ENCODE results near the gene EMX1.
"Not testable (repeated sequence)": the region's sequence is repeated elsewhere in the genome, so short reads cannot be mapped to it uniquely, and the experiment has no call there.

EMX1 gene

DNA sequence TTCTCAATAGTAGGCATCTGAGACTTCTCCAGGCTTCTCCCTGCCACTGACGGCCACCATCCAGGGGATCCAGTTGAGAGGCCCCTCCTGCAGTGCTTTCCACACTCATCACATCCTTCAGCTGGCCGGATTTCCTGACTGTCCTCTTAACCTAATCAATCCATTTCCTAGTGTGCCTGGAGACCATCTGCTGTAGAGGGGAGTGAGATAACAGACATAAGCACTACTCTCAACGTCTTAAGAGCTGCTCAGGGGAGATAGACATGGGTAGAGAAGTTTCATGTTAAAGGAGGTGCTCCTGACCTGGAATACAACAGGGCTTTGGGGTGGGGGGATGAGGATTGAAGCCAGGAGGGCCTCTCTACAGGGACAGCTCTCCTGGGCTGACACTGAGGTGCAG lies 15.9 kb upstream of the EMX1 start:
- Histone ChIP-seq H3K4me3 (ENCODE audit: extremely low read depth, insufficient read depth, low read length, poor library complexity, severe bottlenecking) (no peak overlapping the region), H3K4me1 (ENCODE audit: control insufficient read depth, insufficient read depth, low read length, poor library complexity, severe bottlenecking) (peaks cover 19% of the 10 kb centered on the region), H3K36me3 (ENCODE audit: control insufficient read depth, insufficient read depth, low read length) (no peaks in the 10 kb centered on the region), H3K27ac (ENCODE audit: low read depth, low read length, severe bottlenecking) (no peak overlapping the region), H3K9me3 (ENCODE audit: control insufficient read depth, low read length) (peaks cover 6% of the 10 kb centered on the region)
- 29% methylated on average over 1 of the region's 3 CpGs for WGBS, 2 experiments (ENCODE audit: insufficient coverage in 2 of 2)

DNA sequence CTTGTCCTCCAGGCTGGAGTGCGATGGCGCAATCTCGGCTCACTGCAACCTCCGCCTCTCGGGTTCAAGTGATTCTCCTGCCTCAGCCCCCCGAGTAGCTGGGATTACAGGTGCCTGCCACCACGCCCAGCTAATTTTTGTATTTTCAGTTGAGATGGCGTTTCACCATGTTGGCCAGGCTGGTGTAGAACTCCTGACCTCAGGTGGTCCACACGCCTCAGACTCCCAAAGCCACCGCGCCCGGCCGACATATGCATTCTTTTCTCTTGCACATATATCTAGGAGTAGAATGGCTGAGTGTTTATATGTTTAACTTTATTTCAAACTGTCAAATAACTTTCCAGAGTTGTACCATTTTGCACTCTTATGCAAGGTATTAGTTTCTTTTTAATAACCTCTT lies 9.9 kb upstream of the EMX1 start:
- H3K4me3 ChIP-seq (ENCODE audit: extremely low read depth, insufficient read depth, low read length, poor library complexity, severe bottlenecking): not testable (repeated sequence)
- 88 to 95% methylated on average over 8 of the region's 13 CpGs for WGBS, 2 experiments (ENCODE audit: insufficient coverage in 2 of 2)

DNA sequence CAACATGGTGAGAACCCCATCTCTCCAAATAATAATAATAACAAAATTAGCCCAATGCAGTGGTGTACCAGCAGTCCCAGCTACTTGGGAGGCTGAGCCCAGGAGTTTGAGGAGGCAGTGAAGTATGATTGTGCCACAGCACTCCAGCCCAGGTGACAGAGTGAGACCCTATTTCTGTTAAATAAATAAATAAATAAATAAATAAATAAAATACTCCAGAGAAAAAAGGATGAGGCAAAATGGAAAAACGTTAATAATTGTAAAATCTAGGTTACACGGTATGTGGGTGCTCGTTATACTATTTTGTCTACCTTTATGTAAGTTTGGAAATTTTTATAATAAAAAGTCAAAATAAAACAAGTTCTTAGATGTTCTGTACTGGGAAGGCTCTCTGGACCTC lies 8.6 kb upstream of the EMX1 start:
- whole genome bisulfite sequencing, 2 experiments (ENCODE audit: insufficient coverage in 2 of 2): no CpG with 5 or more reads among the region's 3 CpGs
- Histone ChIP-seq H3K4me1 (ENCODE audit: control insufficient read depth, insufficient read depth, low read length, poor library complexity, severe bottlenecking) (no peaks in the 10 kb centered on the region), H3K36me3 (ENCODE audit: control insufficient read depth, insufficient read depth, low read length) (no peaks in the 10 kb centered on the region), H3K4me3 (ENCODE audit: extremely low read depth, insufficient read depth, low read length, poor library complexity, severe bottlenecking) (no peak overlapping the region), H3K9me3 (ENCODE audit: control insufficient read depth, low read length) (peaks cover 7% of the 10 kb centered on the region), H3K27ac (ENCODE audit: low read depth, low read length, severe bottlenecking) (no peak overlapping the region)

More for the DNA sequence above, 9.9 kb upstream of the EMX1 start:
- not testable (repeated sequence) for H3K4me1 ChIP-seq (ENCODE audit: control insufficient read depth, insufficient read depth, low read length, poor library complexity, severe bottlenecking); H3K36me3 ChIP-seq (ENCODE audit: control insufficient read depth, insufficient read depth, low read length); H3K9me3 ChIP-seq (ENCODE audit: control insufficient read depth, low read length); H3K27ac ChIP-seq (ENCODE audit: low read depth, low read length, severe bottlenecking)

DNA sequence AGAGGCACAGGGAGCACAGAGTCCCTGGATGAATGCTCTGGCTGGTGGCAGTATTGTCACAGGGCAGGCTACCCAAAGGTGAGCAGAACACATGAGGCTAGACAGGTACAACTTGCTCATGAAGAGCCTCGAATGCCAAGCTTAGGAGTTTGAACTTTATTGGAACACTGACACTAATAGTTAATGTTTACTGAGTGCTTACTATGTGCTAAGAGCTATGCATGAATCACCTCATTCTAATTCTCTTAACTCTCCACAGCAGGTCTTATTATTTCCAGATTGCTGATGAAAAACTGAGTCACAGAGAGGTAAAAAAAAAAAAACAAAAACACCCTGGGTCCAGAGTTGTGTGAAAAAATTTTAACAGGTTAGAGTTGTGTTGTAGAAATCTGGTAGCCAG lies 6.1 kb upstream of the EMX1 start:
- no peaks in the 10 kb centered on the region for H3K36me3 ChIP-seq (ENCODE audit: control insufficient read depth, insufficient read depth, low read length)
- H3K4me3 ChIP-seq (ENCODE audit: extremely low read depth, insufficient read depth, low read length, poor library complexity, severe bottlenecking): no peak overlapping the region
- no peak overlapping the region for H3K27ac ChIP-seq (ENCODE audit: low read depth, low read length, severe bottlenecking)
- 50% methylated on average over 1 of the region's 1 CpG for WGBS, 2 experiments (ENCODE audit: insufficient coverage in 2 of 2)
- H3K9me3 ChIP-seq (ENCODE audit: control insufficient read depth, low read length): peaks cover 4% of the 10 kb centered on the region
- H3K4me1 ChIP-seq (ENCODE audit: control insufficient read depth, insufficient read depth, low read length, poor library complexity, severe bottlenecking): no peaks in the 10 kb centered on the region

DNA sequence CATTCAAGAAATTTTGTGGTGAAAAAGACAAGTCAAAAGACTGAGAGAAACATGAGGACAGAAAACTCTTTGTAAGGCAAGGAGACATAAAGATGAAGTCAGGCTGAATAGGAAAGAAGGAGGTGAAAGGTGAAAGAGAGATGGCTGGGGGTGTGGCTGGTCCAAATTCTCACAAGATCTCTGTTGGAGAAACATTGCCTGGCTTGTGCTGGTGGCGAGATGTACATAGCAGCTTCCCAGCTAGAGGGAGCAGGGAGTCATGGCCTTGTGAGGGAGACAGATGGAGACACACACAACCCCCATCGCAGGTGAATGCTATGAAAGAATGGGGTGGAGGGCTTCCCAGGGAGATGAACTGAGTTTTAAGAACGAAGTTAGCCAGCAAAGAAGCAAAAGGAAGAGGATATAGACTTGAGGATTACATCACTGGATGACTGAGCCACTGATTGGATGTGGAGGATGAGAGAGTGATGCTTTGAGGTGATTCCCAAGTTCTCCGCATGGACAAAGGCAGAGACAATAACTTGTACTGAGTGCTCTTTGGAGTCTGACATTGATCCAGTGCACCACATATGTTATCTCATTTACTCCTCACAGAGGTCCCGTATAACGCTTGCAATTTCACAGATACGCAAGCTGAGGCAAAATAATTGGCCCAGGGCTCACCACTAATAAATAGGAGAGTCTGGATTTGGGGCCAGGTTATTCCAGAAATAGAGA lies 3.7 kb upstream of the EMX1 start:
- H3K4me3 ChIP-seq (ENCODE audit: extremely low read depth, insufficient read depth, low read length, poor library complexity, severe bottlenecking): no peak overlapping the region
- WGBS, 2 experiments (ENCODE audit: insufficient coverage in 2 of 2): 28 to 32% methylated on average over 6 to 7 of the region's 7 CpGs
- H3K27ac ChIP-seq (ENCODE audit: low read depth, low read length, severe bottlenecking): no peak overlapping the region
- H3K9me3 ChIP-seq (ENCODE audit: control insufficient read depth, low read length): no peaks in the 10 kb centered on the region
- H3K4me1 ChIP-seq (ENCODE audit: control insufficient read depth, insufficient read depth, low read length, poor library complexity, severe bottlenecking): peaks cover 8% of the 10 kb centered on the region
- H3K36me3 ChIP-seq (ENCODE audit: control insufficient read depth, insufficient read depth, low read length): no peaks in the 10 kb centered on the region

DNA sequence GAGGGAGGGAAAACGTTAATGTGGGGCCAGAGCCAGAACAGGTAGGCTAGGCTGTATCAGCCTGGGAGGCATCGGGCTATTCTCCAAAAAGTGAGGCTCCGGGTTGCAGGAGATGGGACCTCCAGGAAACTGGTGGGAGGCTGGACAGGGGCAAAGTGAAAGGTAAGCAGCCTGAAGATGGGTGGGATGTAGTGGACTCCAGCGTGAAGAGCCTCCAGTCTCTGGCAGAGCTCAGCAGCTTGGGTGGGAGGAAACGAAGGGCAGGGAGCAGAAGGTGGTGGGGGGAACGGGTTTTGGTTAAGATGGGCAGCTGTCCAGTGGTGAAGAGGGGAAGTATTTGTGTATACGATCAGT lies 3.1 kb upstream of the EMX1 start:
- no peak overlapping the region for H3K4me3 ChIP-seq (ENCODE audit: extremely low read depth, insufficient read depth, low read length, poor library complexity, severe bottlenecking)
- WGBS, 2 experiments (ENCODE audit: insufficient coverage in 2 of 2): 4 to 14% methylated on average over 7 of the region's 7 CpGs
- H3K4me1 ChIP-seq (ENCODE audit: control insufficient read depth, insufficient read depth, low read length, poor library complexity, severe bottlenecking): peaks cover 10% of the 10 kb centered on the region
- H3K9me3 ChIP-seq (ENCODE audit: control insufficient read depth, low read length): no peaks in the 10 kb centered on the region
- H3K36me3 ChIP-seq (ENCODE audit: control insufficient read depth, insufficient read depth, low read length): no peaks in the 10 kb centered on the region
- no peak overlapping the region for H3K27ac ChIP-seq (ENCODE audit: low read depth, low read length, severe bottlenecking)

DNA sequence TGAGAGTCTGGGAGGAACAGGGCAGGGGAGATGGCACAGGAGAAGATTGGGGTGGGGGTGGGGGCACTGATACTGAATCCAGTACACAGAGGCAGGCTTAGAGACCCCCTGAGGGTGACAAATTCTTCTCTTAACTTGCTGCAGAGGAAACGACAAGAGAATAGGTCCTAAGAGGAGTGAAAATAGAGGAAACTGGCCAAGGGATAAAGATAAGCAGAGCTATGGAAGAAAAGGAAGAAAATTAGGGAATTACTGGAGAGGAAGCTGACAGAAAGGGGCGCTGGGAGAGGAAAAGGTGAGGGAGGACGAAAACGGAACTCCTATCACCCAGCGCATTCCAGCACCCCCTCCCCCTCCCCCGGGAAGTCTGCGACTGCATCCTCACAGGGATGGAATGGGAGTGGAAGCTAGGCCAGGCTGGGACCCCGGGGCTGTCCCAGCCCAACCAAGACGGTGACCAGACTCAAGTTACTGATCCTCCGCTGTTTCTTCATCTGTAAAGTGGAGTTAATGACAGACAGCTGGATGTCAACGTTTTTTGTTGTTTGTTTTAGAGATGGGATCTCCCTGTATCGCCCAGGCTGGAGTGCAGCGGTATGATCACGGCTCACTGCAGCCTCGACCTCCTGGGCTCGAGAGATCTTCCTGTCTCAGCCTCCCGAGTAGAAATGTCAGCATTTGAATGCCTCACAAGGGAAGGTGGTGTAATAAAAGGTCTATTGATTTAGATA lies 2.6 kb upstream of the EMX1 start:
- Histone ChIP-seq H3K9me3 (ENCODE audit: control insufficient read depth, low read length) (no peaks in the 10 kb centered on the region), H3K4me1 (ENCODE audit: control insufficient read depth, insufficient read depth, low read length, poor library complexity, severe bottlenecking) (peaks cover 12% of the 10 kb centered on the region), H3K27ac (ENCODE audit: low read depth, low read length, severe bottlenecking) (no peak overlapping the region), H3K36me3 (ENCODE audit: control insufficient read depth, insufficient read depth, low read length) (no peaks in the 10 kb centered on the region), H3K4me3 (ENCODE audit: extremely low read depth, insufficient read depth, low read length, poor library complexity, severe bottlenecking) (no peak overlapping the region)
- WGBS, 2 experiments (ENCODE audit: insufficient coverage in 2 of 2): 1 to 2% methylated on average over 10 to 12 of the region's 17 CpGs

DNA sequence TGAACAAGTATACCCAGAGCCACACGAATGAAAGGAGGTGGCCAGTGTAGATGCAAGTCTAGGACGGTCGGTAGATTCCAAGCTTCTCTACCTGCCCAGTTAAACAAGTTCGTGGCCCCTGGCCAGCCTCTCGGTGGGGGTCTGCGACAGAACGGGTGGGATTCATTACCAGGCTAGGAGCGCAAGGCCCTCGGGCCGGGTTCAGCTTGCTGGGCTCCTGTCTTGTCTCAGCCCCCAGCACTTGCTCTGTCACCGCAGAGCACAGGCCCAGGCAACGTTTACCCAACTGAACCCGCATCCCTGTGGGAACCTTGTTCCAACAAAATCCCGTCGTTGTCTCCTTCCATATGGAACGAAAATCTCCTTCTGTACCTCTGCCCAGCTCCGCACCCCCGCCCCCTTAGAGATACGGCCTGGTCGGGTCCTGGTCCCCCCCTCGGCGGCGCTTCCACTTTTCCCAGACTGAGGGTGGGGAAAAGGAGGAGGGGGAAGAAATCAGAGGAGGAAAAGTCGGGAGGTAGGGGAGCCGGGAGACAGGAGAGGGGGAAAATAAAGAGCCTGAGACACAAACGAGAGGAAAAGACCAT lies 1.9 kb upstream of the EMX1 start:
- peaks cover 16% of the 10 kb centered on the region for H3K4me1 ChIP-seq (ENCODE audit: control insufficient read depth, insufficient read depth, low read length, poor library complexity, severe bottlenecking)
- H3K36me3 ChIP-seq (ENCODE audit: control insufficient read depth, insufficient read depth, low read length): no peaks in the 10 kb centered on the region
- no peaks in the 10 kb centered on the region for H3K9me3 ChIP-seq (ENCODE audit: control insufficient read depth, low read length)
- no peak overlapping the region for H3K27ac ChIP-seq (ENCODE audit: low read depth, low read length, severe bottlenecking)
- WGBS, 2 experiments (ENCODE audit: insufficient coverage in 2 of 2): 2 to 3% methylated on average over 15 to 24 of the region's 26 CpGs
- H3K4me3 ChIP-seq (ENCODE audit: extremely low read depth, insufficient read depth, low read length, poor library complexity, severe bottlenecking): peak overlapping the region; percentile 37

DNA sequence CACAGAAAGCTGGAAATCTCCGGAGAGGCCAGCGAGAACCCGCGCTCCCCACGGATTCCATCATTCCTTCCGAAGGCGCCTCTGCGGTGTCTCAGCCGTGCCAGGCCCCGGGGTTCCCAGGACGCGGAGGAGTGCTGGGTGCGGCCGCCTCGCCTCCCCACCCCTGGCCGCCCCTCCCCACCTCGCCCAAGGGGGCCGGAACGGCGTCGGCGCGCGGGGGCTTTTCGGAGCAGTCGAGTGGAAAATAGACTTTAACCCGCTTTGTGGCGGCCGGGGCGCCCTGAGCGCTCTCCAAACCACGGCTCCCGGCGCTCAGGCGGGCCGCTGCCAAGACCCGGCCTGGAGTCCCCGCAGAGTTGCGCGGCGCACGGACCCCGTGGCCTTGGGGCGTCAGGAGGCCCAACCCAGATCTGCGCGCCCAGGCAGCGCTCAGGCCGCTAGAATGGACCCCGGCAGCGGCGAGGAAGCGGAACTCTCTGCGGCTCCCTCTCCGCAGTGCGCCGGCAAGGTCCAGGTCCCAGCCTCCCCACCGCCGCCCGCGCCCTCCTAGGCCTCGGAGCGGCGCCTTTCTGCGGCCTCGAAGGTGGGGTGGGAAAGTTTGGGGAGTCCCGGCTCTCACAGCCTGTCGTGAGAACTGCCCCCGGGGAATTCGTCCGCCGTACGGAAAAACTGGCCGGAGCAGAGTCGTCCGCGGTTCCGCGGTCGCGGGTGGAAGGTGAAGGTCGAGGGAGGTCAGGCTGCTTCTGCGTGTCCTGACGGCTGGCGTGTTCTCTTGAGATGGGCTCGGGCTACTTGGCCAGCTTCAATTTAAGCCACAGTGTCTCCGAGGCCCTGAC lies 1.2 kb upstream of the EMX1 start:
- H3K9me3 ChIP-seq (ENCODE audit: control insufficient read depth, low read length): no peaks in the 10 kb centered on the region
- peaks cover 22% of the 10 kb centered on the region for H3K4me1 ChIP-seq (ENCODE audit: control insufficient read depth, insufficient read depth, low read length, poor library complexity, severe bottlenecking)
- H3K4me3 ChIP-seq (ENCODE audit: extremely low read depth, insufficient read depth, low read length, poor library complexity, severe bottlenecking): peak overlapping the region; percentile 37
- 0 to 1% methylated on average over 56 to 62 of the region's 86 CpGs for WGBS, 2 experiments (ENCODE audit: insufficient coverage in 2 of 2)
- no peaks in the 10 kb centered on the region for H3K36me3 ChIP-seq (ENCODE audit: control insufficient read depth, insufficient read depth, low read length)
- no peak overlapping the region for H3K27ac ChIP-seq (ENCODE audit: low read depth, low read length, severe bottlenecking)

DNA sequence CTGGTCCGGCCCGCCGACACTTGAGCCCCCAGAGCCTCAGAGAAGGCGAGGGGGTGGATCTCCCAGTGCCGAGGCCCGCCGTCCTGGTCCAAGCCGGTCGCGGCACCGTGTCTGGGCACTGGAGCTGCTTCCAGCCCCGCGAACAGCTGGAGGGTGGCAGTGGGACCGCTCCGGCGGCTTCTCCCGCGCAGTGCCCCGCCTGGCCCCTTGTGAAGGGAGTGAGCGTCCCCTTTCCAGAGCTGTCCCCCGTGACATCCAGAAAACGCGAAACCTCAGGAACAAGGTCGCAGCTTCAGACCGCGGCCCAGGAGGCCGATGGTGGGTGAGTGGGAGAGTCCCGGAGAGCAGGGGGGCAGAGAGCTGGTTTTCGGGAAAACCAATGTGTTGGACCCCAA lies 579 bp upstream of the EMX1 start:
- Histone ChIP-seq H3K36me3 (ENCODE audit: control insufficient read depth, insufficient read depth, low read length) (no peaks in the 10 kb centered on the region), H3K27ac (ENCODE audit: low read depth, low read length, severe bottlenecking) (no peak overlapping the region), H3K9me3 (ENCODE audit: control insufficient read depth, low read length) (no peaks in the 10 kb centered on the region), H3K4me1 (ENCODE audit: control insufficient read depth, insufficient read depth, low read length, poor library complexity, severe bottlenecking) (peaks cover 22% of the 10 kb centered on the region), H3K4me3 (ENCODE audit: extremely low read depth, insufficient read depth, low read length, poor library complexity, severe bottlenecking) (peak overlapping the region; percentile 37)
- 1 to 2% methylated on average over 24 of the region's 29 CpGs for WGBS, 2 experiments (ENCODE audit: insufficient coverage in 2 of 2)
